ENCODE data around the gene TNFSF13B.

Gene TNFSF13B

DNA sequence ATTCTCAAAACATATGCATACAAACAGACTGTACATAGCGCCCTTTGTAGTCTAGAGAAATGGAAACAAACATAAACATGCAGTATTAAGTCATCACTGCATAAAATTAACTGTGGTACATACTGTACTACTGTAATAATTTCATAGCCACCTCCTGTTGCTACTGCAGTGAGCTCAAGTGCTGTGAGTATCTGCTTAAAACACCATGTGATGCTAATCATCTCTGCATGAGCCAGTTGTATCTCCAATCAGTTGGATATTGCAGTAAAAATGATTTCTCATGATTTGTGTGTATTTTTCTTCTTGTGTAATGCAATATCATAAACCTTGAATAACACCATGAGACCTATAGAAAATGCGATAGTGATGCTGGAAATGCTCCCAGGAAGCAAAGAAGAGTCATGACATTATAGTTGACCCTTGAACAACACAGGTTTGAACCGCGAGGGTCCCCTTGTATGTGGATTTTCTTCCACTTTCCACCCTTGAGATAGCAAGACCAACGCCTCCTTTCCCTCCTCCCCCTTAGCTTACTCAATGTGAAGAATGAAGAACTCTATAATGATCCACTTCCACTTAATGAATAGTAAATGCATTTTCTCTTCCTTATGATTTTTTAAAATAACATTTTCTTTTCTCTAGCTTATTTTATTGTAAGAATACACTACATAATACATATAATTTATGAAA is 4.1 kb downstream of the TNFSF13B start:
- Histone ChIP-seq H3K27ac (no peak overlapping the region), H3K4me3 (ENCODE audit: low read depth, low read length) (no peak overlapping the region), H3K36me3 (replicated peaks) (no peaks in the 10 kb centered on the region), H3K27me3 (replicated peaks) (no peaks in the 10 kb centered on the region)
- in situ Hi-C loops (cut with HindIII; ENCODE audit: low pct_ligation_motif_present, low sequenced_read_pairs), result no loop called here
- no peak for DNase-seq
- TF ChIP-seq, protein P1, sequence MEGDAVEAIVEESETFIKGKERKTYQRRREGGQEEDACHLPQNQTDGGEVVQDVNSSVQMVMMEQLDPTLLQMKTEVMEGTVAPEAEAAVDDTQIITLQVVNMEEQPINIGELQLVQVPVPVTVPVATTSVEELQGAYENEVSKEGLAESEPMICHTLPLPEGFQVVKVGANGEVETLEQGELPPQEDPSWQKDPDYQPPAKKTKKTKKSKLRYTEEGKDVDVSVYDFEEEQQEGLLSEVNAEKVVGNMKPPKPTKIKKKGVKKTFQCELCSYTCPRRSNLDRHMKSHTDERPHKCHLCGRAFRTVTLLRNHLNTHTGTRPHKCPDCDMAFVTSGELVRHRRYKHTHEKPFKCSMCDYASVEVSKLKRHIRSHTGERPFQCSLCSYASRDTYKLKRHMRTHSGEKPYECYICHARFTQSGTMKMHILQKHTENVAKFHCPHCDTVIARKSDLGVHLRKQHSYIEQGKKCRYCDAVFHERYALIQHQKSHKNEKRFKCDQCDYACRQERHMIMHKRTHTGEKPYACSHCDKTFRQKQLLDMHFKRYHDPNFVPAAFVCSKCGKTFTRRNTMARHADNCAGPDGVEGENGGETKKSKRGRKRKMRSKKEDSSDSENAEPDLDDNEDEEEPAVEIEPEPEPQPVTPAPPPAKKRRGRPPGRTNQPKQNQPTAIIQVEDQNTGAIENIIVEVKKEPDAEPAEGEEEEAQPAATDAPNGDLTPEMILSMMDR (IDR thresholded peaks at IDR 0.05; ENCODE audit: low read depth, low read length, missing control alignments), result no peak

DNA sequence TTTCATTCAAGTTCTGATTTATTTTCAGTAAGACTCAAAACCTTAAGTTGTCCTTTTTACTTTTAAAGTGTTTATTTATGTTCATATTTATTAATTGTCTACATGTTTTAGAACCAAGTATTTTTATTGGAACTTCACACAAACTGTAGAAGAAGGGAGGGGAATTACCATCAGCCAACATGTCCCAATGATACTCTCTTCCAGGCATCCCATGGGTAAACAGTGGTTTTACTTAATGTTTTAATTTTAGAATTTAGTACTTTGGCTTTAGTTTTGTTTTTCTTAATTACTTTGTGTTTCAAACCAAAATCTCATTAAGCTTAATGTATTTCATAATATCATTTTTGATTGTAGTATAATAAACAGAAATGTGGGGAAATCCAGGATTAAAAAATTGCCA is 5.2 kb downstream of the TNFSF13B start:
- DNase-seq, result no peak
- TF ChIP-seq, protein P1 (IDR thresholded peaks at IDR 0.05; ENCODE audit: low read depth, low read length, missing control alignments), result no peak
- Histone ChIP-seq H3K27me3 (replicated peaks) (no peaks in the 10 kb centered on the region), H3K4me3 (ENCODE audit: low read depth, low read length) (no peak overlapping the region), H3K36me3 (replicated peaks) (no peaks in the 10 kb centered on the region), H3K27ac (no peak overlapping the region)
- in situ Hi-C loops (cut with HindIII; ENCODE audit: low pct_ligation_motif_present, low sequenced_read_pairs), result no loop called here

DNA sequence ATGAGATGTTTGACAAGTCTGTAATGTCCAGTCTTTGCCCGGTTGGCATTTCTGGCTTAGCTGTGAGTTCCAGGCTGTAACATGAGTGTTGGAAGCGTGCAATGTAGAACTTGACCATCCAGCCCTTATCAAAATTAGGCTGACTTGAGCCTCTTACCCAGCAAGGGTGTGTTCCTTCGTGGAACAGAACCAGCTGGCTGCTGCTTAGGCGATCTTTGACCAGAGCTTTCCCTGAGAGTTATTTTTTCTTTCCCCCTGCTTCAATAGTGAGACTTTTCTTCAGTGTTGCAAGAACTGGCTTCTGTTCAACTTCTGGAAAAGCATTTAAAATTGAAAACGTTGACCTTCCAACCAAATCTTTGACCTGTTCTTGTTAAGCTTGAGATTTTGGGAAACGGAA is 6.5 kb downstream of the TNFSF13B start:
- Histone ChIP-seq H3K4me3 (ENCODE audit: low read depth, low read length) (no peak overlapping the region), H3K27me3 (replicated peaks) (no peaks in the 10 kb centered on the region), H3K27ac (no peak overlapping the region), H3K36me3 (replicated peaks) (no peaks in the 10 kb centered on the region)
- TF ChIP-seq, protein P1 (IDR thresholded peaks at IDR 0.05; ENCODE audit: low read depth, low read length, missing control alignments), result no peak
- in situ Hi-C loops (cut with HindIII; ENCODE audit: low pct_ligation_motif_present, low sequenced_read_pairs), result no loop called here
- DNase-seq, result no peak

DNA sequence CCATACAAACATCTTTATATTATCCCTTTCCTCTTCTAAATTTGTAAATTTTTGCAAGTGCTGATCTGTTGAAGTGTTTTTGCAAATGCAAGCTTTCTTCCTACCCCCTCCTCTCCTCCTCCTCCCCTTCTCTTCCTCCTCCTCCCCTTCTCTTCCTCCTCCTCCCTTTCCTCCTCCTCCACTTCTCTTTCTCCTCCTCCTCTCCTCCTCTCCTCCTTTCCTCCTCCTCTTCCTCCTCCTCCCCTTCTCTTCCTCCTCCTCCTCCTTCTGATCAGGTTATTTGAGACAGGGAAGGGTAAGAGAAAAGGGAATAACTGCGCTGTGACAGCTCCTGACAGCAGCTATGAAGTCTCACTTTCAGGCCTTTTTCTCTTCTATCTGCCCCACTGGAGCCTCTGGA is 8.9 kb downstream of the TNFSF13B start:
- no peak for DNase-seq
- Histone ChIP-seq H3K4me3 (ENCODE audit: low read depth, low read length) (no peak overlapping the region), H3K27me3 (replicated peaks) (no peaks in the 10 kb centered on the region), H3K36me3 (replicated peaks) (no peaks in the 10 kb centered on the region), H3K27ac (no peak overlapping the region)
- in situ Hi-C loops (cut with HindIII; ENCODE audit: low pct_ligation_motif_present, low sequenced_read_pairs), result no loop called here
- TF ChIP-seq, protein P1 (IDR thresholded peaks at IDR 0.05; ENCODE audit: low read depth, low read length, missing control alignments), result no peak

DNA sequence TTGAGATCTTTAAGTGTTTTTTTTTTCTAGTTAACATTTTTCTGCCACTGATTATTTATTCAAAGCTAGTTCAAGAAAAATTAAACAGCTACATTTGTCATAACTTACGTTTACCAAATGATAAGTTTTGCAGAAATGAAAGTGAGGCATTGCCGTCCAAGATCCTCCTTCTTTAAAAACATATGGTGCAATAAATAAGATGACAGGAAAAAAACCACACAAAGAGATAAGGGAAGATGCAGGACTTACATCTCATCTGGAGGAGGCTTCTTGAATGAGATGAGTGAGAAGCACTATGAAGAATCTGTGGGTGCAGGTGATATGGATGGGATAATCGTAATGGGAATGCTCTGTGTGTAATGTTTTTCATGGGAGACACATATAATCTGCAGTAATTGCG is 12.4 kb downstream of the TNFSF13B start:
- Histone ChIP-seq H3K27me3 (replicated peaks) (no peaks in the 10 kb centered on the region), H3K27ac (no peak overlapping the region), H3K36me3 (replicated peaks) (no peaks in the 10 kb centered on the region), H3K4me3 (ENCODE audit: low read depth, low read length) (no peak overlapping the region)
- TF ChIP-seq, protein P1 (IDR thresholded peaks at IDR 0.05; ENCODE audit: low read depth, low read length, missing control alignments), result no peak
- no peak for DNase-seq
- in situ Hi-C loops (cut with HindIII; ENCODE audit: low pct_ligation_motif_present, low sequenced_read_pairs), result no loop called here

DNA sequence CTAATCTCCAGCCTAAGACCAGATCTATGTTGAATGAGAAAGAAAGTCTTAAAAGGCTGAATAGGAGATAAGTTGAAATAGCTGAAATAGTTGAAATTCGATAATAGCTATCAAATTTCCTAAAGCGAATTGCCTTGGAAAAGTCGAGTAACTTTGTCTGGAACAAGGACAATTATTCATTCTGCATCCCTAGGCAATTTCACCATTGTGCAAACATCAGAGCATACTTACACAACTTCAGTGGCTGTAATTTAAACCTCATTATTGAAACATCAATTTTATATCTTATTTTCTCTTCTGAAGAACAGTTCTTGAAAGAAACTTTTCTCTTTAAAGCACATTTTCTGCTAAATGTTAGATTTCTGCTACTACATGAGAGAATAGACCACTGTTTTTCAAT is 13.6 kb downstream of the TNFSF13B start:
- no peaks in the 10 kb centered on the region for H3K27me3 ChIP-seq (replicated peaks)
- TF ChIP-seq, protein P1 (IDR thresholded peaks at IDR 0.05; ENCODE audit: low read depth, low read length, missing control alignments), result no peak
- H3K27ac ChIP-seq, result no peak overlapping the region
- in situ Hi-C loops (cut with HindIII; ENCODE audit: low pct_ligation_motif_present, low sequenced_read_pairs), result no loop called here
- no peak overlapping the region for H3K4me3 ChIP-seq (ENCODE audit: low read depth, low read length)
- no peak for DNase-seq
- H3K36me3 ChIP-seq (replicated peaks), result no peaks in the 10 kb centered on the region
